OCI-LY7 (cell line): ENCODE measurements around the gene HNF1A. TPM values are rescaled to one million over a fixed set of nuclear protein-coding genes. Genes with fewer than 3 reads are reported as not detected.

Experiments used
- BruUV-seq: library from RNA; stranded (reverse); fragments of 400-500 nt; replicated peaks from 2 replicates; lab custom pipeline; 2021; lab: Mats Ljungman, UMichigan
- CTCF ChIA-PET: fragments of 300-600 bp; sonication (Branson Sonifier 250); formaldehyde crosslinking; loops from one replicate; lab custom pipeline; 2022; ENCODE audit warnings: antibody characterized with exemption; ENCODE audit not compliant: unreplicated experiment; lab: Charles Lee
- POLR2A ChIA-PET: fragments of 300-600 bp; sonication (Branson Sonifier 250); formaldehyde crosslinking; loops from one replicate; lab custom pipeline; 2022; ENCODE audit warnings: antibody characterized with exemption; lab: Charles Lee
- DNase-seq: peaks from one replicate; pipeline ENCODE4 v3.0.0-alpha.2; 2015; ENCODE audit warnings: low spot score
- H2AFZ ChIP-seq: fragments of 200-600 bp; sonication (generic), shearing (Covaris generic); 2 replicates; pipeline ENCODE4 v1.6.1; 2014; ENCODE audit warnings: mild to moderate bottlenecking, antibody characterized with exemption, low read length, moderate library complexity
- H3K27ac ChIP-seq: fragments of 200-600 bp; sonication (generic); 2 replicates; pipeline ENCODE4 v1.5.1; 2014; ENCODE audit warnings: mixed run types, low read depth, mild to moderate bottlenecking, moderate library complexity, low read length, inconsistent platforms; ENCODE audit not compliant: poor library complexity, severe bottlenecking
- H3K36me3 ChIP-seq: fragments of 200-600 bp; sonication (generic); 2 replicates; pipeline ENCODE4 v1.6.1; 2014; ENCODE audit warnings: mild to moderate bottlenecking, antibody characterized with exemption, low read length, moderate library complexity, mixed read lengths; ENCODE audit not compliant: insufficient read depth
- H3K4me1 ChIP-seq: fragments of 200-600 bp; sonication (generic); 2 replicates; pipeline ENCODE4 v1.5.1; 2014; ENCODE audit warnings: mild to moderate bottlenecking, low read length; ENCODE audit not compliant: insufficient read depth, poor library complexity, severe bottlenecking
- H3K4me2 ChIP-seq: fragments of 200-600 bp; sonication (generic); 2 replicates; pipeline ENCODE4 v1.6.1; 2014; ENCODE audit warnings: mild to moderate bottlenecking, low read length
- H3K4me3 ChIP-seq: fragments of 200-600 bp; sonication (generic); 2 replicates; pipeline ENCODE4 v1.5.1; 2014; ENCODE audit warnings: mild to moderate bottlenecking, low read depth, low read length; ENCODE audit not compliant: poor library complexity, severe bottlenecking
- H3K79me2 ChIP-seq: fragments of 200-600 bp; sonication (generic); 2 replicates; pipeline ENCODE4 v1.6.1; 2016; ENCODE audit warnings: low read depth, mild to moderate bottlenecking, low read length, moderate library complexity, mixed read lengths; ENCODE audit not compliant: insufficient read depth
- H3K9me2 ChIP-seq: fragments of 200-600 bp; sonication (generic); 2 replicates; pipeline ENCODE4 v1.6.1; 2016; ENCODE audit warnings: mild to moderate bottlenecking, low read length, mixed read lengths; ENCODE audit not compliant: insufficient read depth
- H3K9me3 ChIP-seq: fragments of 200-600 bp; sonication (generic); 2 replicates; pipeline ENCODE4 v1.6.1; 2014; ENCODE audit warnings: mild to moderate bottlenecking, mixed run types, low read length, mixed read lengths
- H4K20me1 ChIP-seq: fragments of 200-600 bp; sonication (generic); 2 replicates; pipeline ENCODE4 v1.6.1; 2014; ENCODE audit warnings: mild to moderate bottlenecking, antibody characterized with exemption, low read length, moderate library complexity, mixed read lengths; ENCODE audit not compliant: insufficient read depth
- CTCF ChIP-seq: fragments of 200-600 bp; sonication (generic); conservative IDR thresholded peaks from 2 replicates; pipeline ENCODE4 v1.5.1; 2014; ENCODE audit warnings: mild to moderate bottlenecking, antibody characterized with exemption, low read length, moderate library complexity, mixed read lengths
- EZH2phosphoT487 ChIP-seq: fragments of 200-600 bp; sonication (generic); IDR thresholded peaks from 2 replicates; pipeline ENCODE4 v1.6.1; 2018; ENCODE audit warnings: low read depth, borderline replicate concordance, mild to moderate bottlenecking, mixed run types, antibody characterized with exemption, low read length, moderate library complexity, mixed read lengths
- intact Hi-C: fragments of 100-400 bp; cut with micrococcal nuclease; formaldehyde crosslinking; loops from one replicate; pipeline ENCODE4 v1.10.0; 2022; ENCODE audit not compliant: unreplicated experiment
- total RNA-seq, 2 experiments: library from RNA; depleted of rRNA in 1 of 2; stranded (reverse); fragments of >200 nt in 1 of 2; shearing (Covaris generic) in 1 of 2; gene quantifications; 2 replicates each; pipeline ENCODE4 v1.2.3, GENCODE V29; 2014 to 2022

Gene HNF1A
- total RNA-seq, 2 experiments from 2014 or later = not detected

GRCh38 chr12:120959111-120959878 is 19.0 kb upstream of the HNF1A start:
- H3K9me2 ChIP-seq = no peaks in the 10 kb centered on the region
- no peaks in the 10 kb centered on the region for H4K20me1 ChIP-seq
- intact Hi-C loops = no loop called here
- H3K4me1 ChIP-seq = no peaks in the 10 kb centered on the region
- H3K27ac ChIP-seq = no peak overlapping the region
- ChIA-PET CTCF (no interaction called here), POLR2A (interaction anchor here (0.6 to 0.7 kb wide), 2 partner anchors 15 to 574 kb away, joined by 4 to 5 read pairs; no protein-coding TSS in a partner anchor)
- H2AFZ ChIP-seq = no peak overlapping the region
- TF ChIP-seq CTCF (no peak), EZH2phosphoT487 (no peak)
- no peak overlapping the region for H3K4me2 ChIP-seq
- H3K4me3 ChIP-seq = no peak overlapping the region
- no peaks in the 10 kb centered on the region for H3K79me2 ChIP-seq
- no TSS peak for BruUV-seq
- H3K9me3 ChIP-seq = no peaks in the 10 kb centered on the region
- no peak for DNase-seq
- H3K36me3 ChIP-seq = no peaks in the 10 kb centered on the region

GRCh38 chr12:120960657-120961056 is 17.7 kb upstream of the HNF1A start:
- Histone ChIP-seq H3K36me3 (no peaks in the 10 kb centered on the region), H3K9me2 (no peaks in the 10 kb centered on the region), H3K4me2 (no peak overlapping the region), H2AFZ (no peak overlapping the region), H3K4me3 (no peak overlapping the region), H3K4me1 (no peaks in the 10 kb centered on the region), H3K27ac (no peak overlapping the region), H4K20me1 (no peaks in the 10 kb centered on the region), H3K79me2 (no peaks in the 10 kb centered on the region), H3K9me3 (no peaks in the 10 kb centered on the region)
- TF ChIP-seq CTCF = no peak
- no peak for TF ChIP-seq EZH2phosphoT487
- POLR2A ChIA-PET = interaction anchor here (0.6 to 0.9 kb wide), 2 partner anchors 12 to 907 kb away, joined by 3 to 5 read pairs; no protein-coding TSS in a partner anchor
- CTCF ChIA-PET = interaction anchor here (0.9 kb wide), 1 partner anchor 10 kb away, joined by 3 read pairs; no protein-coding TSS in a partner anchor
- BruUV-seq = no TSS peak
- intact Hi-C loops = no loop called here
- DNase-seq = no peak
